IMR-90 (cell line): ENCODE results near the gene RABL2A. TPM values are rescaled to one million over a fixed set of nuclear protein-coding genes. Genes with fewer than 3 reads are reported as not detected.
"Not testable (repeated sequence)": the region's sequence is repeated elsewhere in the genome, so short reads cannot be mapped to it uniquely, and the experiment has no call there.

ENCODE experiments used
- ATAC-seq: fragments of 200-7000 bp; cut with Tn5 transposase; 2 replicates; pipeline ENCODE4 v1.9.1; 2020; ENCODE audit warnings: low read depth, mild to moderate bottlenecking, moderate library complexity
- BruUV-seq: library from RNA; stranded (reverse); fragments of 400-500 nt; replicated peaks from 2 replicates; lab custom pipeline; 2021; lab: Mats Ljungman, UMichigan
- CTCF ChIA-PET: fragments of 300-600 bp; formaldehyde crosslinking; extraction: SDS; loops from one replicate; lab custom pipeline; 2021; ENCODE audit warnings: antibody characterized with exemption; lab: Yijun Ruan, JAX
- POLR2A ChIA-PET: fragments of 300-600 bp; sonication (Branson Sonifier 250); formaldehyde crosslinking; loops from one replicate; lab custom pipeline; 2022; ENCODE audit warnings: antibody characterized with exemption; ENCODE audit not compliant: unreplicated experiment; lab: Charles Lee
- DNase-seq: peaks from one replicate; pipeline ENCODE4 v3.0.0; 2013
- H2AFZ ChIP-seq: replicated peaks from 2 replicates; pipeline ENCODE3; 2013; ENCODE audit warnings: low read length, mild to moderate bottlenecking; ENCODE audit not compliant: poor library complexity
- H2AK5ac ChIP-seq: 2 replicates; pipeline ENCODE4 v1.6.1; 2013; ENCODE audit warnings: low read depth, low read length, inconsistent platforms
- H2AK9ac ChIP-seq: replicated peaks from 2 replicates; pipeline ENCODE3; 2013; ENCODE audit warnings: mild to moderate bottlenecking, low read depth, low read length, moderate library complexity; ENCODE audit not compliant: poor library complexity
- H2BK120ac ChIP-seq: 2 replicates; pipeline ENCODE4 v1.6.1; 2013; ENCODE audit warnings: low read depth, low read length, inconsistent platforms
- H2BK15ac ChIP-seq: 3 replicates; pipeline ENCODE4 v1.6.1; 2013; ENCODE audit warnings: low read depth, low read length, inconsistent platforms
- H2BK20ac ChIP-seq: 2 replicates; pipeline ENCODE4 v1.6.1; 2013; ENCODE audit warnings: low read depth, mild to moderate bottlenecking, inconsistent platforms, low read length, moderate library complexity
- H2BK5ac ChIP-seq: 2 replicates; pipeline ENCODE4 v1.6.1; 2013; ENCODE audit warnings: mild to moderate bottlenecking, low read depth, low read length, inconsistent platforms; ENCODE audit not compliant: poor library complexity, severe bottlenecking
- H3K14ac ChIP-seq: replicated peaks from 2 replicates; pipeline ENCODE4 v1.6.1; 2013; ENCODE audit warnings: low read depth, low read length, inconsistent platforms
- H3K18ac ChIP-seq: 2 replicates; pipeline ENCODE4 v1.6.1; 2013; ENCODE audit warnings: low read depth, low read length, control low read depth
- H3K23ac ChIP-seq: 2 replicates; pipeline ENCODE4 v1.6.1; 2013; ENCODE audit warnings: low read depth, low read length, inconsistent platforms
- H3K27ac ChIP-seq: 2 replicates; pipeline ENCODE4 v1.5.1; 2013; ENCODE audit warnings: mild to moderate bottlenecking, control low read depth, low read length; ENCODE audit not compliant: insufficient read depth
- H3K27me3 ChIP-seq: 2 replicates; pipeline ENCODE4 v1.6.1; 2013; ENCODE audit warnings: low read length; ENCODE audit not compliant: control insufficient read depth, insufficient read depth
- H3K36me3 ChIP-seq: 2 replicates; pipeline ENCODE4 v1.6.1; 2013; ENCODE audit warnings: low read length, mixed read lengths; ENCODE audit not compliant: control insufficient read depth, insufficient read depth
- H3K4ac ChIP-seq: 2 replicates; pipeline ENCODE4 v1.6.1; 2013; ENCODE audit warnings: low read depth, low read length, inconsistent platforms
- H3K4me1 ChIP-seq: 2 replicates; pipeline ENCODE4 v1.6.1; 2013; ENCODE audit warnings: low read length, mixed read lengths; ENCODE audit not compliant: control insufficient read depth, insufficient read depth
- H3K4me2 ChIP-seq: 2 replicates; pipeline ENCODE4 v1.6.1; 2013; ENCODE audit warnings: low read depth, mild to moderate bottlenecking, control low read depth, low read length, moderate library complexity
- H3K4me3 ChIP-seq: 2 replicates; pipeline ENCODE4 v1.5.1; 2013; ENCODE audit warnings: low read depth, mild to moderate bottlenecking, control low read depth, low read length, moderate library complexity; ENCODE audit not compliant: insufficient read depth
- H3K56ac ChIP-seq: 2 replicates; pipeline ENCODE4 v1.6.1; 2013; ENCODE audit warnings: low read length, inconsistent platforms; ENCODE audit not compliant: insufficient read depth; ENCODE audit errors: extremely low read depth
- H3K79me1 ChIP-seq, 2 experiments: 2 replicates each; pipeline ENCODE4 v1.6.1; 2013; ENCODE audit warnings: low read length in 2 of 2, inconsistent platforms in 1 of 2, low read depth in 1 of 2
- H3K9ac ChIP-seq: 2 replicates; pipeline ENCODE4 v1.6.1; 2013; ENCODE audit warnings: low read depth, low read length, control low read depth
- H3K9me1 ChIP-seq: 2 replicates; pipeline ENCODE4 v1.6.1; 2013; ENCODE audit warnings: low read length, inconsistent platforms; ENCODE audit not compliant: insufficient read depth
- H3K9me3 ChIP-seq: 2 replicates; pipeline ENCODE4 v1.6.1; 2013; ENCODE audit warnings: low read length; ENCODE audit not compliant: control insufficient read depth, insufficient read depth
- H4K20me1 ChIP-seq: 2 replicates; pipeline ENCODE4 v1.6.1; 2013; ENCODE audit warnings: low read length, inconsistent platforms; ENCODE audit not compliant: insufficient read depth
- H4K5ac ChIP-seq: 2 replicates; pipeline ENCODE4 v1.6.1; 2013; ENCODE audit warnings: mild to moderate bottlenecking, low read depth, low read length, control low read depth
- H4K8ac ChIP-seq, 2 experiments: 2 replicates each; pipeline ENCODE4 v1.6.1; 2013; ENCODE audit warnings: low read depth in 2 of 2, low read length in 2 of 2, control low read depth in 1 of 2, inconsistent platforms in 1 of 2
- H4K91ac ChIP-seq: 2 replicates; pipeline ENCODE4 v1.6.1; 2013; ENCODE audit warnings: low read depth, low read length, inconsistent platforms; ENCODE audit not compliant: insufficient read depth
- whole genome bisulfite sequencing, 2 experiments: methylation state at CpG; one replicate each; pipeline versions ENCODE4 v1.1.5 to v1.1.7; 2013; ENCODE audit warnings: missing lambda C conversion rate in 2 of 2; ENCODE audit not compliant: insufficient read length in 1 of 2; ENCODE audit errors: extremely low coverage in 2 of 2; 5-methylcytosine and 5-hydroxymethylcytosine counted together
- dilution Hi-C: fragments of 300-500 bp; cut with HindIII; formaldehyde crosslinking; loops from one replicate; pipeline ENCODE4 v1.14.3; 2018; ENCODE audit warnings: low sequenced_read_pairs; ENCODE audit not compliant: unreplicated experiment
- in situ Hi-C: fragments of 300-500 bp; cut with MboI; formaldehyde crosslinking; loops from 3 replicates; pipeline ENCODE4 v1.14.3; 2019; ENCODE audit warnings: low sequenced_read_pairs, inconsistent platforms, mixed read lengths
- intact Hi-C: fragments of 100-400 bp; cut with micrococcal nuclease; formaldehyde crosslinking; loops from 2 replicates; pipeline ENCODE4 v1.10.0; 2022
- polyA plus RNA-seq, 3 experiments: library from polyadenylated mRNA; depleted of rRNA; stranded (reverse); fragments of >200 nt; gene quantifications; 2 replicates each; pipeline ENCODE4 v1.2.3, GENCODE V29; 2012; ENCODE audit warnings: low replicate concordance in 1 of 3
- total RNA-seq: library from RNA; depleted of rRNA; stranded (reverse); fragments of >200 nt; gene quantifications from 2 replicates; pipeline ENCODE4 v1.2.3, GENCODE V29; 2012

The RABL2A gene
- total and polyA plus RNA-seq, 2 of the 4 experiments (the other 2 are of a cell fraction): 3.9 to 11.0 TPM

- H3K9ac ChIP-seq, H3K4me1 ChIP-seq, dilution Hi-C loops, H4K20me1 ChIP-seq, H3K27ac ChIP-seq, H4K5ac ChIP-seq, H2BK5ac ChIP-seq, H3K4ac ChIP-seq, H3K9me3 ChIP-seq, H2BK20ac ChIP-seq, intact Hi-C loops, ATAC-seq, H3K36me3 ChIP-seq, H3K14ac ChIP-seq, in situ Hi-C loops, H3K9me1 ChIP-seq, H3K18ac ChIP-seq, H2AFZ ChIP-seq, H3K23ac ChIP-seq, H2BK15ac ChIP-seq, H2AK5ac ChIP-seq, H2BK120ac ChIP-seq, H4K91ac ChIP-seq, H3K27me3 ChIP-seq, H2AK9ac ChIP-seq, H3K4me3 ChIP-seq, CTCF ChIA-PET, POLR2A ChIA-PET, BruUV-seq, H3K56ac ChIP-seq, H4K8ac ChIP-seq, H3K79me1 ChIP-seq, H3K4me2 ChIP-seq, DNase-seq: not testable (repeated sequence)
- 97% methylated on average over 6 of the region's 17 CpGs; no CpG with 5 or more reads in 1 of the 2 experiments for WGBS, 2 experiments
These were observed 30.7 kb downstream of the RABL2A start for GRCh38 chr2:113657735-113658134.

DNA sequence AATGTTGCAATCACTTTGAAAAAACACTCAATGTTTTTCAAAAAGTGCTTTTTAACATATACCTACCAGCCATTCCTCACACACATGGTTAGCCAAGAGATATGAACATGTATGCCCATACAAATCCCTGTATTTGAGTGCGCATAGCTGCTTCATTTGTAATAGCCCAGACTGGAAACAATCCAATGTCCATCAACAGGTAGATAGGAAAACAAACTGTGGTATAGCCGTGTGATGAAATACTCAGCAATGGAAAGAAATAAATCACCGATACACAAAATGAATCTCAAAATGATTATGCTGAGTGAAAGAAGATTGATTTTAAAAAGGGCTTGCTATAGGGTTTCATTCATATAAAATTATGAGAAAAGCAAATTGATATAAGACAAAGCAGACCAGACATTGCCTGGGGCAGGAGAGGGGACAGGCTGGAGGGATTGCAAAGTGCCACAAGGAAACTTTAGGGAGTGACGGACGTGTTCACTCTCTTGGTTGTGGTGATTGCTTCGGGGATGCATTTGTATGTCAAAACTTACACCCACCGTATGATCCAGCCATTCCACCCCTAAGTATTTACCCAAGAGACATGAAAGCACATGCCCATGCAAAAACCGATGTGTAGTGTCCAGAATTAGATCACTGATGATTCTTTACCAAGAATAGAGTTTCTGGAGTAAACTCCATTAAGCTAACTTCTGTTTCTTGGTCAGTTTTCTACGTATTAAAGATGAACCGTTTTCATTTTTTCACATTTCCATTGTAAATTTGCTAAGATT lies 36.4 kb downstream of the RABL2A start:
- H4K91ac ChIP-seq, dilution Hi-C loops, H3K9me3 ChIP-seq, H3K27ac ChIP-seq, H3K4me1 ChIP-seq, intact Hi-C loops, H3K9me1 ChIP-seq, H3K4me3 ChIP-seq, H4K5ac ChIP-seq, H2AFZ ChIP-seq, H3K4ac ChIP-seq, H3K36me3 ChIP-seq, ATAC-seq, H3K79me1 ChIP-seq, POLR2A ChIA-PET, H3K4me2 ChIP-seq, H2BK5ac ChIP-seq, H2AK5ac ChIP-seq, DNase-seq, H2BK20ac ChIP-seq, BruUV-seq, H2BK120ac ChIP-seq, H4K8ac ChIP-seq, CTCF ChIA-PET, H3K23ac ChIP-seq, H2AK9ac ChIP-seq, H3K14ac ChIP-seq, in situ Hi-C loops, H3K56ac ChIP-seq, H3K18ac ChIP-seq, H2BK15ac ChIP-seq, H3K9ac ChIP-seq, H3K27me3 ChIP-seq, H4K20me1 ChIP-seq: not testable (repeated sequence)
- no CpG with 5 or more reads among the region's 10 CpGs for WGBS, 2 experiments
